GM13976 (cell line): ENCODE measurements around the gene LGALS7B.
"Not testable (repeated sequence)": the region's sequence is repeated elsewhere in the genome, so short reads cannot be mapped to it uniquely, and the experiment has no call there.

Experiments used
- DNase-seq: peaks from one replicate; pipeline ENCODE4 v3.0.0; 2012; ENCODE audit warnings: low spot score
- CTCF ChIP-seq: IDR thresholded peaks from 2 replicates; pipeline ENCODE4 v1.5.1; 2012; ENCODE audit warnings: borderline replicate concordance, mild to moderate bottlenecking; ENCODE audit not compliant: insufficient read depth; ENCODE audit errors: extremely low read depth, missing control alignments, control extremely low read depth
- in situ Hi-C: fragments of 300-500 bp; cut with MboI; formaldehyde crosslinking; loops from one replicate; pipeline ENCODE4 v1.12.0; 2022; ENCODE audit warnings: low sequenced_read_pairs, mixed read lengths, inconsistent platforms; ENCODE audit not compliant: unreplicated experiment

The LGALS7B gene

GRCh38 chr19:38812009-38812840, 23.2 kb downstream of the LGALS7B start:
- no peak for TF ChIP-seq CTCF
- in situ Hi-C loops, result no loop called here
- DNase-seq, result no peak

GRCh38 chr19:38812841-38813320, 23.9 kb downstream of the LGALS7B start, which contains the start of gene LGALS4:
TSS of gene LGALS4 (minus strand) at chr19:38812945. CDS start at chr19:38812886, 59 bp downstream.
- no peak for DNase-seq
- in situ Hi-C loops, result no loop called here
- no peak for TF ChIP-seq CTCF

- TF ChIP-seq CTCF, result no peak
- in situ Hi-C loops, result no loop called here
- DNase-seq, result no peak
These were observed 24.3 kb downstream of the LGALS7B start for GRCh38 chr19:38813323-38813722.

DNA sequence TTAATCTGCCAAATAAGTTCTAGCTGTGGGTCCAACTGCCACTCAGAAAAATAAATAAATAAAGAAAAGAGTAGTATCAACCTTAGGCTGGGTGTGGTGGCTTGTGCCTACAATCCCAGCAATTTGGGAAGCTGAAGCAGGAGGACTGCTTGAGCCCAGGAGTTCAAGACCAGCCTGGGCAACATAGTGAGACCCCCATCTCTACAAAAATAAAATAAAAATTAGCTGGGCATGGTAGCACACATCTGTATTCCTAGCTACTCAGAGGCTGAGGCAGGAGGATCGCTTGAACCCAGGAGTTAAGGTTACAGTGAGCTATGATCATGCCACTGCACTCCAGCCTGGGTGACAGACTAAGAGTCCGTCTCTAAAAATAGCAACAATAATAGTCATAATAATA, 24.9 kb downstream of the LGALS7B start:
- in situ Hi-C loops, DNase-seq: not testable (repeated sequence)

- no peak for TF ChIP-seq CTCF
- no peak for DNase-seq
- in situ Hi-C loops, result no loop called here
These were observed 26.3 kb downstream of the LGALS7B start for GRCh38 chr19:38815059-38816001.

DNA sequence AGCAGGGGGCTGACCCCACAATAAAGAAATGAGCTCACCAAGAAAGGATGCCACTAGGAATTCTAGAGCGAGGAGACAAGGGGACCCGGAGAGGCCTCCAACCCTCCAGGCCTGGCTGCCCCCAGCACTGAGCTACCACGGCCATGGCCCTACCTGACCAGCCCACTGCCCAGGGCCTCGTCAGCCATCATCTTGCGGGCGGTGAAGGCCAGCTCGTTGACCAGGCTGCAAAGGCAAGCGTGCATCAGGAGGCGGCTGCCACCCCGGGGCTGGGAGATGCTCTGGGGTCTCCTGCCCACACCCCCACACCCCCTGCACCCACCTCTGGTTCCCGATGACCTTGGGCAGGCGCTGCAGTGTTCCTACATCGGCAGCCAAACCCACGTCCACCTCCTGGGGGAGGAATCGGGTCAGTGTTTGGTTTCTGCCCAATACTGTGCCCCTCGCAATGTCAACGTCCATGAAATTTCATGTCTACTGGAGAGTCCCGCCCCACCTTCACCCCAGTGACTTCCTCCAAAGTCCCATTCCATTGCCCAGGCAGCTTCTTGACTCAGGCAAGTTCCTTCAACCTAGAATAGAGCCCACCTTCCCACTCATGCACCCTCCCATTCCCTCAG, 27.2 kb downstream of the LGALS7B start:
- no peak for TF ChIP-seq CTCF
- in situ Hi-C loops, result no loop called here
- DNase-seq, result no peak
